ENCODE data around the gene TMUB2.

TMUB2 gene

DNA sequence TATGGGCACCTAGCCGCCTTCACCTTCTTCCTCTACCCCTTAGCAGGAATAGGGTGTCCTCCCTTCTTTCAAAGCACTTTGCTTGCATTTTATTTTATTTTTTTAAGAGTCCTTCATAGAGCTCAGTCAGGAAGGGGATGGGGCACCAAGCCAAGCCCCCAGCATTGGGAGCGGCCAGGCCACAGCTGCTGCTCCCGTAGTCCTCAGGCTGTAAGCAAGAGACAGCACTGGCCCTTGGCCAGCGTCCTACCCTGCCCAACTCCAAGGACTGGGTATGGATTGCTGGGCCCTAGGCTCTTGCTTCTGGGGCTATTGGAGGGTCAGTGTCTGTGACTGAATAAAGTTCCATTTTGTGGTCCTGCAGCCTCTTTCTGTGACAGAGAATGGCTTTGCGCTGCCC, 4.6 kb downstream of the TMUB2 start:
- no peak for TF ChIP-seq CTCF (IDR thresholded peaks at IDR 0.05; ENCODE audit: insufficient read depth, missing control alignments)
- no peak for DNase-seq (ENCODE audit: insufficient read length, low spot score)
- no peak for FAIRE-seq

DNA sequence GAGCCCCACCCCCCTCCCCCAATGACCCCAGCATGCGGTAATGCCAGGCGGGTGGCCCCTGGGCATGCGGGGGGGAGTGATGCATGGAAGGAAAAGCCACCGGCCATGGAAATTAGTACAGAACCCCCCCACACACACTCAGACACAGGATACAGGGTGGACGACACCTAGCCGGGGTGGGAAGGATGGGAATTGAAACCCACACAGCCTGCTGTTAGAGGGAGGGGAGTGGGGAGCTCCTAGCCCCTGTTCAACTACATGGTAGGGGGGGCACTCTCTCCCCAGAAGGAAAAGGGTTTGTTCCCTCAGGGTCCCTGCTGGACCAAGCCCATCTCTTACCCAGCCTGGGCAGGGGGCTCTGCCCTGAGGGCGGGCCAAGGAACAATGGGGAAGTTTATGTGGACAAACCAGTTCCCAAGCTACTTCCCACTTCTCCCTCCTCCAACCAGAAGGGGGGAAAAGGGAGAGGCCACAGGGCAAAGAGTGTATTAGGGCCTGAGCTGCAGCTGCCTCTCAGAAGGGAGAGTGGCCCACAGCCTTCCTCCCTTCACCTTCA, 5.2 kb downstream of the TMUB2 start:
- no peak for TF ChIP-seq CTCF (IDR thresholded peaks at IDR 0.05; ENCODE audit: insufficient read depth, missing control alignments)
- DNase-seq (ENCODE audit: insufficient read length, low spot score) = no peak
- no peak for FAIRE-seq

- FAIRE-seq = no peak
- DNase-seq (ENCODE audit: insufficient read length, low spot score) = no peak
- TF ChIP-seq CTCF (IDR thresholded peaks at IDR 0.05; ENCODE audit: insufficient read depth, missing control alignments) = no peak
Measured at GRCh38 chr17:44192750-44193149, 6.0 kb downstream of the TMUB2 start.

DNA sequence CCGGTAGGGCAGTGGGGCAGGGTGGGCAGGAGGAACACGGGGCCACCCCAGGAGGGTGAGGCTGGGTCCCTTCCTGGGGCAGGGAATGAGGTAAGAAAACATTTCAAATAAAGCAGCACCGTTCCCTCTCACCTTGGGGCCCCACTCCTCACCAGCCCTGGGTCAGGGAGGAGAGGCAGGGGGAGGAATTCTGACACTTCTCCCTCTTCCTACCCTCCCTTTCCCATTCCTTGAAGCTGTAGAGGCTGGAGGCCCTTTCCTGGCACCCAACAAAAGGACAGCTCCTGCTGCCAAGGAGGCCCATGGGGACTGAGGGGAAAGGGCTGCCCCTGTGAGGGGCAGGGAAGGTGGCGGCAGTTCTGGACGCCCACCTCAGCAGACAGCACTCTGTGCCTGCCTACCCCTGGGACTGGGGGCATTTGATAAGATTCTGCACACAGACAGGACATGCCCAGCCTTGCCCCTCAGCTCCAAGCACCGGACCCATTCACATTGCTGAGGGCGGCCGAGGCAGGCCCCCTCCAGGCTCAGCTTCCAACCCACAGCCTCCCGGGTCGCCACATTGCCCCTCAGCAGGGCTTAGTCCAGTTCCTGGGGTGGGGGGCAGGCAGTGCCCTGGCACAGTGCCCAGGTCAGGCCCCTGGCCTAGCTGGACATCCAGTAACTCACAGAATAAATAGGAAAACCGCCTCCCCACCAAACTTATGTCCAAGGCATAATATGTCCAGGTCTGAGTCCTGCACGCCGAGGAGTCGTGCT, 6.7 kb downstream of the TMUB2 start:
- TF ChIP-seq CTCF (IDR thresholded peaks at IDR 0.05; ENCODE audit: insufficient read depth, missing control alignments) = no peak
- FAIRE-seq = no peak
- DNase-seq (ENCODE audit: insufficient read length, low spot score) = no peak

GRCh38 chr17:44197107-44197506, 10.3 kb downstream of the TMUB2 start:
- no peak for TF ChIP-seq CTCF (IDR thresholded peaks at IDR 0.05; ENCODE audit: insufficient read depth, missing control alignments)
- no peak for DNase-seq (ENCODE audit: insufficient read length, low spot score)
- no peak for FAIRE-seq

- FAIRE-seq = no peak
- DNase-seq (ENCODE audit: insufficient read length, low spot score) = no peak
Measured at GRCh38 chr17:44197980-44198720, 11.4 kb downstream of the TMUB2 start.

More at GRCh38 chr17:44197980-44198720, 11.4 kb downstream of the TMUB2 start:
- no peak for TF ChIP-seq CTCF (IDR thresholded peaks at IDR 0.05; ENCODE audit: insufficient read depth, missing control alignments)

Data from D721Med (cell line).